DND-41 (cell line): ENCODE results near the gene HSPA12B.

ENCODE experiments used
- ATAC-seq: fragments of 200-7000 bp; cut with Tn5 transposase; 3 replicates; pipeline ENCODE4 v1.9.1; 2021; ENCODE audit warnings: low read depth; ENCODE audit not compliant: insufficient read depth
- DNase-seq: peaks from one replicate; pipeline ENCODE4 v3.0.0-alpha.2; 2020
- H2AFZ ChIP-seq: 2 replicates; pipeline ENCODE4 v1.6.0; 2012; ENCODE audit warnings: low read depth, low read length
- H3K27ac ChIP-seq: 2 replicates; pipeline ENCODE4 v1.5.1; 2012; ENCODE audit warnings: low read length, inconsistent platforms
- H3K27me3 ChIP-seq: fragments of 200-600 bp; sonication (generic); 2 replicates; pipeline ENCODE4 v1.6.0; 2012; ENCODE audit warnings: low read length, mild to moderate bottlenecking, inconsistent platforms; ENCODE audit not compliant: insufficient read depth, poor library complexity
- H3K36me3 ChIP-seq: 2 replicates; pipeline ENCODE4 v1.5.1; 2012; ENCODE audit warnings: low read length, inconsistent platforms; ENCODE audit not compliant: insufficient read depth
- H3K4me1 ChIP-seq: 2 replicates; pipeline ENCODE4 v1.5.1; 2012; ENCODE audit warnings: mild to moderate bottlenecking, low read length; ENCODE audit not compliant: insufficient read depth
- H3K4me2 ChIP-seq: 2 replicates; pipeline ENCODE4 v1.6.0; 2012; ENCODE audit warnings: mild to moderate bottlenecking, moderate library complexity, low read length, inconsistent platforms; ENCODE audit not compliant: insufficient read depth
- H3K4me3 ChIP-seq, 2 experiments: fragments of 200-600 bp in 1 of 2; shearing (Covaris generic) in 1 of 2; 2 replicates each; pipeline ENCODE4 v1.5.1; 2012 to 2016; ENCODE audit warnings: inconsistent platforms in 2 of 2, low read length in 2 of 2, mild to moderate bottlenecking in 2 of 2, low read depth in 1 of 2, moderate library complexity in 1 of 2
- H3K79me2 ChIP-seq: 2 replicates; pipeline ENCODE4 v1.6.0; 2012; ENCODE audit warnings: low read length, inconsistent platforms; ENCODE audit not compliant: insufficient read depth
- H3K9ac ChIP-seq: 2 replicates; pipeline ENCODE4 v1.6.0; 2012; ENCODE audit warnings: low read depth, mild to moderate bottlenecking, inconsistent platforms, low read length, moderate library complexity
- H3K9me3 ChIP-seq: 2 replicates; pipeline ENCODE4 v1.5.1; 2012; ENCODE audit warnings: low read length, moderate library complexity, mild to moderate bottlenecking, inconsistent platforms; ENCODE audit not compliant: insufficient read depth, severe bottlenecking
- H4K20me1 ChIP-seq: 2 replicates; pipeline ENCODE4 v1.6.0; 2012; ENCODE audit warnings: low read length; ENCODE audit not compliant: insufficient read depth
- CTCF ChIP-seq: IDR thresholded peaks from 2 replicates; pipeline ENCODE4 v1.5.1; 2012; ENCODE audit warnings: borderline replicate concordance, low read length, moderate library complexity, mild to moderate bottlenecking; ENCODE audit not compliant: poor library complexity, severe bottlenecking; ENCODE audit errors: extremely low read depth
- EZH2 ChIP-seq: IDR thresholded peaks from 3 replicates; pipeline ENCODE4 v1.6.1; 2012; ENCODE audit warnings: borderline replicate concordance, low read depth, mild to moderate bottlenecking, moderate library complexity, low read length, inconsistent platforms; ENCODE audit not compliant: severe bottlenecking

The HSPA12B gene

DNA sequence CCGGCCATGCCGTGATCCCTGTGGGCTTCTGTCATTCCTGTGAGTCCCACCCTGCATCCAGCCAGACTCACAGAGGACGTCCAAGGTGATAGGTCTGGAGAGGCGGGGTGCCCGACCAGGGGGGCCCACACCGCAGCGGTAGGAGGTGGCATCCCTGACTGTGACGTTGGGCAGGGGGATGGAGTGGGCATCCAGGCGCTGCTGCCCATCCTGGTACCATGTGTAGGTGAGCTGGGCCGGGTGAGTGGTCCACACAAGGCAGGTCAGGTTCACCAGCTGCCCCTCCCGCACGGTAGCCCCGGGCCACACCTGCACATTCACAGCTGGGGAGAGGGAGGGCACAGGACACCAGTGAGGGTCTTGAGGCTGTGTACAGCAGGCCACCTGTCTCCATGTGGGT, 39.1 kb upstream of the HSPA12B start:
- no peak overlapping the region for H3K4me2 ChIP-seq
- H4K20me1 ChIP-seq, result no peaks in the 10 kb centered on the region; the same call in none of the 2 replicates
- no peak for DNase-seq
- no peaks in the 10 kb centered on the region for H3K79me2 ChIP-seq
- TF ChIP-seq EZH2 (no peak), CTCF (no peak)
- no peak for ATAC-seq
- no peaks in the 10 kb centered on the region for H3K36me3 ChIP-seq
- H3K4me3 ChIP-seq, result no peak overlapping the region
- H3K9ac ChIP-seq, result no peak overlapping the region
- H3K4me1 ChIP-seq, result no peaks in the 10 kb centered on the region
- no peaks in the 10 kb centered on the region for H3K27me3 ChIP-seq
- H3K27ac ChIP-seq, result no peak overlapping the region
- H3K9me3 ChIP-seq, result no peaks in the 10 kb centered on the region
- no peak overlapping the region for H2AFZ ChIP-seq

GRCh38 chr20:3694864-3695263, 37.6 kb upstream of the HSPA12B start:
- no peaks in the 10 kb centered on the region for H3K36me3 ChIP-seq
- no peaks in the 10 kb centered on the region for H3K79me2 ChIP-seq
- no peaks in the 10 kb centered on the region for H3K27me3 ChIP-seq
- H3K9ac ChIP-seq, result no peak overlapping the region
- H2AFZ ChIP-seq, result no peak overlapping the region
- H3K27ac ChIP-seq, result no peak overlapping the region
- no peak overlapping the region for H3K4me3 ChIP-seq
- no peak overlapping the region for H3K4me2 ChIP-seq
- H3K4me1 ChIP-seq, result no peaks in the 10 kb centered on the region
- no peaks in the 10 kb centered on the region for H3K9me3 ChIP-seq
- no peaks in the 10 kb centered on the region; the same call in none of the 2 replicates for H4K20me1 ChIP-seq
- no peak for TF ChIP-seq EZH2
- TF ChIP-seq CTCF, result no peak
- ATAC-seq (no peak), DNase-seq (no peak)

GRCh38 chr20:3696200-3696599, 36.3 kb upstream of the HSPA12B start:
- DNase-seq (no peak), ATAC-seq (no peak)
- no peak overlapping the region for H3K4me3 ChIP-seq
- no peaks in the 10 kb centered on the region for H3K9me3 ChIP-seq
- no peak overlapping the region for H2AFZ ChIP-seq
- no peaks in the 10 kb centered on the region for H3K4me1 ChIP-seq
- no peak overlapping the region for H3K4me2 ChIP-seq
- TF ChIP-seq EZH2, result no peak
- peak; percentile 64 for TF ChIP-seq CTCF
- H3K79me2 ChIP-seq, result no peaks in the 10 kb centered on the region
- no peaks in the 10 kb centered on the region; the same call in none of the 2 replicates for H4K20me1 ChIP-seq
- no peak overlapping the region for H3K9ac ChIP-seq
- no peak overlapping the region for H3K27ac ChIP-seq
- H3K27me3 ChIP-seq, result no peaks in the 10 kb centered on the region
- H3K36me3 ChIP-seq, result no peaks in the 10 kb centered on the region
